Renal cortical epithelial cell (primary cell): Measurements from ENCODE around the gene C11orf21. TPM values are rescaled to one million over a fixed set of nuclear protein-coding genes. Genes with fewer than 3 reads are reported as not detected.
"Not testable (repeated sequence)": the region's sequence is repeated elsewhere in the genome, so short reads cannot be mapped to it uniquely, and the experiment has no call there.

Experiments
- DNase-seq: peaks from one replicate; pipeline ENCODE4 v3.0.0-alpha.2; 2011; ENCODE audit warnings: low read depth
- total RNA-seq: library from RNA; depleted of rRNA; stranded (reverse); fragments of >200 nt; gene quantifications from 2 replicates; pipeline ENCODE4 v1.2.3, GENCODE V29; 2014

The C11orf21 gene
- total RNA-seq, 1 donor from 2014 or later, result 0.10 TPM

DNA sequence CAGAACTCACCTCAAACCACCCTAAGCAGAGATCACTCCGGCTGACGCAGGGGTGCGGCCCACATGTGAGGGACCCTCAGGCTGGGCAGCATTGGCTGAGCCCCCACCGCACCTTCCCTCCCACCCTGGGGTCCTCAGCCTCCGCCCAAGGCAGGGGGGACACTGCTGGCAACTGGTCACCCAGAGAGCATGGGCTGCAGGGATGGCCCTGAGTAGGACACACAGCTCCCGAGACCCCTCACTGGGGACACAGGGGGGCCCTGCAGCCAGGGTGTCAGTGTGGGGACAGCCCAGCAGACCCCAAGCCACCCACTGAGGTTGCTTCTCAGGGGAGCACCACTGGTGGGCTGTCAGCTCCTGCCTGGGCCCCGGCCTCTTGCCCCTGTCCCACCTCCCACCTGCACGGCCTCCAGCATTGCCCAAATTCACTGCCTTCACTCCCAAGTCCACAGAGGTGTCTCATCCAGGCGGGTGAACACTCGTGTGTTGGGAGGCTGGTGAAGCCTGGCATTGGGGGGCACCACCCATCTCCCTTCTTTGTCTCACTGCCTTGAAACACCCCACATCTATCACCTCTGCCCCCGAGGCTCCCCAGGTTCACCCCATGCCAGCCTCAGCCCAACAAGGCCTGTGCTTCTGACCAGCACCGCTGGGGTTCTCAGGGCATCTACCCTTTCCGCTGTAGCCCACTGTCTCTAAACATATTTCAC, 4.7 kb downstream of the C11orf21 start:
- no peak for DNase-seq

- DNase-seq, result no peak
These were observed 5.5 kb downstream of the C11orf21 start for GRCh38 chr11:2295971-2296912.

GRCh38 chr11:2294926-2295290, 6.8 kb downstream of the C11orf21 start:
- no peak for DNase-seq

DNA sequence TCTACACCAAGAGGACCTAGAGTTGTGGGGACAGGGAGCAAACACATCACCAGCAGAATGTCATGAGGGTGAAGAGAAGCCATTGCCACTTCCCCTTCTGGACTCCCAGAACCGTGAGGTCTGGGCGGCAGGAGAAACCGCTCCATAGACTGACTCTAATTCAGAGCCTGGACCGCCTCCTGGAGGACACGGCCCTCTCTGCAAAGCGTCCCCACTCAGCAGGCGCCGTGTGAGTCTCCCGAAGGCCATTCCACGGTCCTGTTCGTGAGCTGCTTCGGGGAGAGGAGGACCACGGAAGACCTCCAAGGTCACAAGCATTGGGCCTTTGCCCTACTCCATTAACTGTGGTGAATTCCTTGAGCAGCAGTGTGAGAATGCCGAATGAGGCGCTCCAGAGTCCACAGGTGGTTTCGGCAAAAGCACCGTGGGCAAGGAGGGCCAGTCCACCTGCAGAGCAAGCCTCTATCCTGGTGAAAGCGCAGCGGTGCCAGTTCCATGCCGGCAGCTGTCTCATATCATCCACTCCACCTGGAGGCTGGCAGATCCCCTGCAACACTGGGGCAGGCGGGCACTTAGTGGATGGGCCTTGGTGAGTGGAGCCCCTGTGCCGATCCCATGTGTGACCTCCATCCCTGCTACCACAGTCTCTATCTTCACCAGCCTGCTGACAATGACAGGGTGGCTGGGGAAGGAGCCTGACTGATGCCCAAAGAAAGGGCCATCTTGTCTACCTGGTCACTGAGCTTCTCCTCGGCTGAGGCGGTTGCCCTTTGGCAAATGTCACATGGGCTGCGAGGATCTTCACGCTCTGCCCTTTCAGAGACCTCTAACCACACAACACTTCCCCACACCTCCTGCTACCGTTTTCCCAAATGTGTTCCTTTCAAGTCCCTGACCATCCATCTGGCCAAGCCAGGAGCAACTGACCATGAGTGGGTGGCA, 7.5 kb downstream of the C11orf21 start:
- DNase-seq, result no peak

- DNase-seq, result no peak
These were observed 8.2 kb downstream of the C11orf21 start for GRCh38 chr11:2293531-2293971.

DNA sequence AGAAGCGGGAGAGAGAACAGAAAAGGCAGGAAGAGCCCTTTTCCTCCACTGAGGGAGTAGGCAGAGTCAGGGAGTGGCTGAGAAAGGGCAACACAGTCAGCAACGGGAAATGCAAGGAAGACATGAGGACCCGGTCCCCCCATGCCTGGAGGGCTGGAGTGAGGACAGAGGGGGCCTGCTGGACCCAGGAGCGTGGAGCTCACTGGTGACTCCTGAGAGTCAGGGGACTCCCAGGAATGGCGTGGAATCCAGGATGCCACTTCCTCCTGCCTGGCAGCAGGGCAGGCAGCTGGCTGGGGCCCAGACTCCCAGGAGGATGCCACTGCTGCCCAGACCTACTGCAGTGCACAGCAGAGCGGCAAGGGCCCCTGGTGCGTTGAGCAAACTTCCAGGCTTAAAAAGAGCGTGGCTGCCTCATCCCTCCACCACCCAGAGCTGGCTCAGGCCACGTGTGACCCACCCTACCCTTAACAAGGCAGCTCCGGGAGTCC, 11.3 kb downstream of the C11orf21 start:
- DNase-seq, result no peak

- no peak for DNase-seq
These were observed 11.9 kb downstream of the C11orf21 start for GRCh38 chr11:2289859-2290258.

DNA sequence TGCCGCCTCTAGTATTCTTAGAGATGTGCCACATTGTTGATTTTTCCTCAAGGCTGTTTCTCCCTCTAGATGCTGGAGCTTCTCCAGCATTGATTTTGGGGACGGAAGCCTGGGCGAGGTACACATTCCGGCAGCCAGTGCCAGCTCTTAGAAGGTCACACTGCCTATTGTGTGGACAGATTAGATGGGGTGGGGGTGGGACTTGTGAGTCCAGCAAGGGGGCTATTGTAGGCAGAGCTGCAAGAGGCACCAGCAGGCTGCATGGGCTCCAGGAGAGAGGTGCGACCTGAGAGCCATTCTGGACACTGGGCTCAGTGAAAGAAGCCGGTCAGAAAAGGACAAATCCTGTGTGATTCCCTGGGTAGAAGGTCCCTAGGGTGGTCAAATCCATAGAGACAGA, 12.4 kb downstream of the C11orf21 start:
- no peak for DNase-seq

GRCh38 chr11:2287091-2287490, 14.6 kb downstream of the C11orf21 start:
- DNase-seq, result no peak

DNA sequence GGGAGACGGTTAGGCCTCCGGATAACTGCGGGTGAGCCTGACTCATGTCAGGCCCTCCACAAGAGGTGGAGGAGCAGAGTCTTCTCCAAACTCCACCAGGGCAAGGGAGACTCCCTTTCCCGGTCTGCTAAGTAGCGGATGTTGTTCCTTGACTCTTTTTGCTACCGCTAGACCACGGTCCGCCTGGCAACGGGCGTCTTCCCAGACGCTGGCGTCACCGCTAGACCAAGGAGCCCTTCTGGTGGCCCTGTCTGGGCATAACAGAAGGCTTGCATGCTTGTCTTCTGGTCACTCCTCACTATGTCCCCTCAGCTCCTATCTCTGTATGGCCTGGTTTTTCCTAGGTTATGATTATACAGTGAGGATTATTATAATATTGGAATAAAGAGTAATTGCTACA, 15.4 kb downstream of the C11orf21 start:
- not testable (repeated sequence) for DNase-seq

- no peak for DNase-seq
These were observed 21.5 kb downstream of the C11orf21 start for GRCh38 chr11:2280208-2280607.

GRCh38 chr11:2277933-2278523, 23.7 kb downstream of the C11orf21 start:
- DNase-seq, result no peak

DNA sequence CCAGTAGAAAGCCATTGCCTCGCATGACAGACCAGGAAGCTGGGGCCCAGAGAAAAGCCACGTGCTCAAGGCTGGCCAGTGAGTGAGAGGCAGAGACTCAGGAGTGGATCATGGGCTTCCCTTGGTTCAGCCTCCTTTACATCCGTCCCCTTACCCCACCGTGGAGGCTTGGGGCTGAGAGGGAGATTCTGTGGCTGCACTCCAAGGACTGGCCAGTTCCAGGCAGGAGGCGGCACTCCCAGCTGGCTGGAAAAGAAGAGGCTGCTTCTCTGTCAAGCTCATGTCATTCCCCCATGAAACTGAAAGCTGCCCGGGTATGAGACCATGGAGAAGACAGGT, 24.7 kb downstream of the C11orf21 start:
- DNase-seq, result no peak

DNA sequence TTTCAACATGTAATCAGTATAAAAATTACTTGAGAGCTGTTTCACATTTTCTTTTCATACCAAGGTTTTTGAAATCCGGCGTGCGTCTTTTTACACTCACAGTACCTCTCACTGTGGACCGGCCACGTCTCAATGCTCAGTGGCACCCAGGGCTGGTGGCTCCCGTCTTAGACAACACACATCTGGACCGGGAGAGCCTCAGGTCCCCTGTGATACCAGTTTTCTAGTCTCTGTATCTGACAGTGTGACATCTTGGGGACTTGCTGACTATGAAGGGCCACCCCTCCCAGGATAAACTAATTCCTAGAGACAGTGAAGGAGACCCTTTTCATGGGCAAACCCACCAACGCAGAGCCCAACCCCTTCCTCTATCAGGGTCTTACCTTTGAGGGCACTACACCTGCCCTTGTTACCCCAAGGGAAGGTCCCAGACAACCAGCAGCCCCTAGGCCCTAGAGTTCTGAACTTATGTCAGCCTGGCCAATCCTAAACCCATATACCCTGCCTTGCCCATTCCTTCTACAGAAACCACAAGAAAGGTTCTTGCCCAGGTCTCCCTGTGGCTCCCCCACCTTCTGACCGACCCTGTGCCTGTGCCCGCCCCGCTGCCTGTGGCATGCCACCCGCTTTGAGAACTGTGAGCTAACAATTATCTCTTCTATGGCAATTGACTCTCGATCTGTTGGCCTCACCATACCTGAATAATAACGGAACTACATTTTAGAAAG, 25.3 kb downstream of the C11orf21 start:
- no peak for DNase-seq

- DNase-seq, result no peak
These were observed 26.1 kb downstream of the C11orf21 start for GRCh38 chr11:2275334-2276279.

- peak; percentile 41 for DNase-seq
These were observed 27.9 kb downstream of the C11orf21 start for GRCh38 chr11:2273771-2274170.

DNA sequence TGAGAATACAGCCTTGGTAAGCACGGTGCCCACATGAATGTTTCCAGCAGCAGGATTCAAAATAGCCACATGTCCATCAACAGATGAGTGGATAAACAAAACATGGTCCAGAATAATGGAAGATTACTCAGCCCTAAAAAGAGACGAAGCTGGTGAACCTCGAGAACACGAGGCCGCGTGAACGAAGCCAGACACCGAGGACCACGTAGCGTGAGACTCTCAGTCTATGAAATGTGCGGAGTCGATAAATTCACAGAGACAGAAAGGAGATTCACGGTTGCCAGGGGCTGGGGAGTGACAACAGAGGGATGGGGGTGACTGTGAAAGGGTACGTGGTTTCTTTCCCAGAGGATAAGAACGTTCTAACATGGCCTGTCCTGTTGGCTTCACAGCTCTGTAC, 28.4 kb downstream of the C11orf21 start:
- DNase-seq, result no peak

- DNase-seq, result no peak
These were observed 28.8 kb downstream of the C11orf21 start for GRCh38 chr11:2272946-2273280.

GRCh38 chr11:2272228-2272945, 29.3 kb downstream of the C11orf21 start:
- no peak for DNase-seq
